ENCODE measurements around the gene AP1S1.

The AP1S1 gene

GRCh38 chr7:101159696-101160674, 5.7 kb downstream of the AP1S1 start:
- DNase-seq (ENCODE audit: low read depth) = no peak

GRCh38 chr7:101160910-101161309, 6.6 kb downstream of the AP1S1 start:
- DNase-seq (ENCODE audit: low read depth) = no peak

- no peak for DNase-seq (ENCODE audit: low read depth)
Observed at GRCh38 chr7:101161692-101162471, 7.6 kb downstream of the AP1S1 start.

GRCh38 chr7:101162551-101163278, 8.4 kb downstream of the AP1S1 start:
- DNase-seq (ENCODE audit: low read depth) = no peak

GRCh38 chr7:101163279-101164070, 9.2 kb downstream of the AP1S1 start:
- DNase-seq (ENCODE audit: low read depth) = no peak

- DNase-seq (ENCODE audit: low read depth) = no peak
Observed at GRCh38 chr7:101164071-101164840, 10.0 kb downstream of the AP1S1 start.

- DNase-seq (ENCODE audit: low read depth) = peak; percentile 82
Observed at GRCh38 chr7:101165075-101165957, 11.0 kb downstream of the AP1S1 start, which contains the start of gene VGF. Gene VGF (minus strand): TSS chr7:101165569. CDS start chr7:101164843, 726 bp downstream.

- DNase-seq (ENCODE audit: low read depth) = no peak
Observed at GRCh38 chr7:101165958-101166647, 11.8 kb downstream of the AP1S1 start.

- DNase-seq (ENCODE audit: low read depth) = no peak
Observed at GRCh38 chr7:101166648-101166908, 12.3 kb downstream of the AP1S1 start.

GRCh38 chr7:101166909-101167644, 12.8 kb downstream of the AP1S1 start:
- DNase-seq (ENCODE audit: low read depth) = no peak

- no peak for DNase-seq (ENCODE audit: low read depth)
Observed at GRCh38 chr7:101167645-101168411, 13.6 kb downstream of the AP1S1 start.

- no peak for DNase-seq (ENCODE audit: low read depth)
Observed at GRCh38 chr7:101168412-101169049, 14.3 kb downstream of the AP1S1 start.

GRCh38 chr7:101169110-101169837, 15.0 kb downstream of the AP1S1 start:
- no peak for DNase-seq (ENCODE audit: low read depth)

GRCh38 chr7:101169838-101170551, 15.7 kb downstream of the AP1S1 start:
- peak; percentile 57 for DNase-seq (ENCODE audit: low read depth)

GRCh38 chr7:101170617-101171441, 16.6 kb downstream of the AP1S1 start:
- DNase-seq (ENCODE audit: low read depth) = no peak
